GM21619 (cell line): ENCODE measurements around the gene PCSK4.
"Not testable (repeated sequence)": the region's sequence is repeated elsewhere in the genome, so short reads cannot be mapped to it uniquely, and the experiment has no call there.

Source experiments
- ATAC-seq: cut with Tn5 transposase; IDR thresholded peaks from one replicate; pipeline ENCODE4 v1.9.1; 2021; ENCODE audit not compliant: unreplicated experiment

Gene PCSK4

DNA sequence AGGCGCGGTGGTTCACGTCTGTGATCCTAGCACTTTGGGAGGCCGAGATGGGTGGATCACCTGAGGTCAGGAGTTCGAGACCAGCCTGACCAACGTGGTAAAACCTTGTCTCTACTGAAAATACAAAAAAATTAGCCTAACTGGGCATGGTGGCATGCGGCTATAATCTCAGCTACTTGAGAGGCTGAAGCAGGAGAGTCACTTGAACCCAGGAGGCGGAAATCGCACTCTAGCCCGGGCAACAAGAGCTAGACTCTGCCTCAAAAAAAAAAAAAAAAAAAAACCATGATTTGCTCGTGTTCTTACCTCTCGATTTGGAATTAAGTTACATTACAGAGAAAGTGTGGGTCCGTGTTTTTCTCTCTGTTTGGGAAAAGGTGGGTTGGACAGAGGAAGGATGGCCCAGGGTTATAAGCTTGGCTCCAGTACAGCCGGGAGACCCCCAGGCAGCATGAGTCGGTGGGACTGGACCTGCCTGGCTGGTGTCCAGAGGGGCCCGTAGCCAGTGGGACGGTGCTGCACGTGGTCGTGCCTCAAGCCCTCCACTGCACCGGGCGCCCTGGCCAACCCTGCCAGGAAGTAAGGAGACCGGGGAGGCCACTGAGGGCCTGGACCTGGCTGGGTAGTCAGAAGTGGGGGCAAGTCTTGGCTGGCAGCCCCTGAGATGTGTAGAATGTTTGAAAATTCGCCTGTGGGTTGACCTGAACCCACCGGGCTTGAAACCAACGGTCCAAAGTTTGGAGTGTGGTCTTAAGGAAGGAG, 48.3 kb downstream of the PCSK4 start:
- no peak for ATAC-seq

GRCh38 chr19:1441022-1441426, 49.1 kb downstream of the PCSK4 start:
- ATAC-seq, result no peak

DNA sequence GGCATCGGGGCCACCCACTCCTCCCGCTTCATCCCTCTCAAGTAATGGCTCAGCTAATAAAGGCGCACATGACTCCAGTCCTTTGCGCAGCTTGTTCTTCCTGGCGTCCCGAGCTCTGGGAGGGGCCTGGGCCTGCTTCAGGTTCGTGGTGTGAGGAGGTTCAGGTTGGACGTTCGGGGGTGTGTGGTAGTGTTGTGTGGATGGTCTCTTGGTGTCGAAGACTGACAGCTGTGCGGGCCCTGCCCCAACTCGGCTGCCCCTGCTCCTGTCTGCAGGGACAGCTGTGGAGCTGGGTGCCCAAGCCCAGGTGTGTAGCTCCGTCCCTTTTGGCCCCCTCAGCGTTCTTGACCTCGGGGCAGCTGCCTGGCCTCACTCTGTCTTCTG, 49.7 kb downstream of the PCSK4 start:
- no peak for ATAC-seq

- ATAC-seq, result not testable (repeated sequence)
These were observed 50.4 kb downstream of the PCSK4 start for GRCh38 chr19:1439525-1440417.

DNA sequence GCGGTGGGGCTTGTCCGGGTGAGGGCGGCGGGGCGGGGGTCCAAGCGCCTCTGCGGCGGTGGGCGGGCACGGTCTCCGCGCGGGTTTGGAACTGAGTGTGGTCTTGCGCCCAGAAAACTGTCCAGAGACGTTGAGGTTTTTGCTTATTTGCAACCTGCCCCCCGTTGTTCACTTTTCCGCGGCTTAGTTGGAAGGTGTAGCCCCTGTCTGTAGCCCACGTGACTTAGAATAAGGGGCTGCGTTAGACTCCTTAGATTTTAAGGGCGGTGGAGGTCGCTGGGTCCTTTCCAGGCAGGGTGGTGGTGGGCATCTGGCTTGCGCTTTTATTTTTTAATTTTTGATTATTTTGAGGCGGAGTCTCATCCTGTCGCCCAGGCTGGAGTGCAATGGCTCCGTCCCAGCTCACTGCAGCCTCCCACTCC, 51.2 kb downstream of the PCSK4 start:
- ATAC-seq, result no peak

- peak; percentile 71 for ATAC-seq
These were observed 51.9 kb downstream of the PCSK4 start, which contains the start of gene RPS15 for GRCh38 chr19:1438035-1438932. Gene RPS15 (plus strand): TSS chr19:1438396. CDS start chr19:1438426, 30 bp downstream.

DNA sequence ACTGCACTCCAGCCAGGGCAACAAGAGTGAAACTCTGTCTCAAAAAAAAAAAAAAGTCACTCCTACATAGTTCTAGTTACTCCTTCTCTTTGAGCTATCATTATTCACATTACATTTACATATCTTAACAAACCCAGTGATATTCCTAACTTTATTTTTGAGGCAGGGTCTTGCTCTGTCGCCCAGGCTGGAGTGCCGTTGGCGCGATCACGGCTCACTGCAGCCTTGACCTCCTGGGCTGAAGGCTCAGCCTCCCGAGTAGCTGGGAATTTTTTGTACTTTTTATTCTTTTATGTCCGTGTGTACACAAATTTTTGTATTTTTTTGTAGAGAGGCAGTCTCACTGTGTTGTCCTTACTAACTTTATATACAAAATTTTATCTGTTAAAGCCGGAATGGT, 52.5 kb downstream of the PCSK4 start:
- no peak for ATAC-seq

DNA sequence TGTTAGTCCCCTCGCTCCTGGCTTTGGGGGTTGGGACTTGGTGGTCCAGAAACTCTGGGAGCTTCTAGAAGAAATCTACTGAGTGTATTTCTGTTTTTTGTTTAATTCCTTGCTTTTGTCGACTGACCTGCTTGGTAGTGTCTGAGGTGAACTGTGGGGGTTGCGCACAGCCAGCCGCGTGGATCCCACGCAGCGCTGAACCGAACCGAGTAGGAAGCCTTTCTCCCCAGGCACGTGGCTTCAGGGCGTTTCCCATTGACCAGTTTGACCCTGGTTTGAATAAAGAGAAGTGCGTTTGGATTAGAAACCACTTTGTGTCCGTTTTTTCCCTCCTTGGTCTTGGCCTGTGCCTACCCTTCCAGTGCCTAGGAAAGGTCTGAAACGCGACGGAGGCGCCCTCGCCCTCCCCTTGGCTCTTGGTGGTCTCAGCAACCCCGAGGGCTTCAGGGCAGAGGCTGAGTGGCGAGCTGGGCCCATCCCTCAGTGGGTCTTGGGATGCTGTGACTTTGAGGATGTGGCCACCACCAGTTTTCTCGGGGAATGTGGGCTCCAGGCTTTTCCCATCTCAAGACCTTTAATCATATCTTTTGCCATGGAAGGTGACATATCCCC, 54.7 kb downstream of the PCSK4 start:
- no peak for ATAC-seq

DNA sequence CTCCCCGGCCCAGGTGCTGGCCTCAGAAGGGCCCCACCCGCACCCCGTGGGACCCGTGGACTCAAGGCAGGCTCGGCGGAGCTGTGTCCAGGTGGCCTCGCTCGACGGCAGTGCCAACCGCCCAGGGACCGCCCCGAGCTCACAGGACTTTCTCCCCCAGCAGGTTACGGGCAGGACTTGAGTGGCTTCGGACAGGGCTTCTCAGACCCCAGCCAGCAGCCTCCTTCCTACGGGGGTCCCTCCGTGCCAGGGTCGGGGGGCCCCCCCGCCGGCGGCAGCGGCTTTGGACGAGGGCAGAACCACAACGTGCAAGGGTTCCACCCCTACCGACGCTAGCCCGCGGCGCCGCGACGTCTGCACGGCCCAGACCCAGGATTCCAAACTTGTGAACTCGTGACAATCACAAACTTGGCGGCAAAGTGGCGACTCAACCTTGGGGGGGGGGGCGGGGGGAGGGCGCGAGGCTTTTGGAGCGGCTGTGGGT, 55.5 kb downstream of the PCSK4 start:
- ATAC-seq, result no peak

DNA sequence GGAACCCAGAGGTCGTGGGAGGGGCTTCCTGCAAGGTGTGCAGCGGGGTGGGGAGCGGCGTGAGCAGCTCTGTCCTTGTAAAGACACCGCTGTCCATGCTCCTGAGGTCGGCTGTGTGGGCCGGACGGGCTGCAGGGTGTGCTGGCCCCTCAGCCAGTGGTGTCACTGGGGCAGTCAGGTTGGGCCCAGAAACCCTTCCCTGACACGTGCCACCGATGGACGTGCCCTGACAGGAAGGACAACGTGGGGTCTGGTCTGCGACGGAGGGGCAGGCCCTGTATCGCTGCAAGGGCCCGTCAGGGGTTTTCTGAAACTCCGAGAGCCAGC, 56.1 kb downstream of the PCSK4 start:
- ATAC-seq, result no peak

- no peak for ATAC-seq
These were observed 56.8 kb downstream of the PCSK4 start for GRCh38 chr19:1433119-1434039.

DNA sequence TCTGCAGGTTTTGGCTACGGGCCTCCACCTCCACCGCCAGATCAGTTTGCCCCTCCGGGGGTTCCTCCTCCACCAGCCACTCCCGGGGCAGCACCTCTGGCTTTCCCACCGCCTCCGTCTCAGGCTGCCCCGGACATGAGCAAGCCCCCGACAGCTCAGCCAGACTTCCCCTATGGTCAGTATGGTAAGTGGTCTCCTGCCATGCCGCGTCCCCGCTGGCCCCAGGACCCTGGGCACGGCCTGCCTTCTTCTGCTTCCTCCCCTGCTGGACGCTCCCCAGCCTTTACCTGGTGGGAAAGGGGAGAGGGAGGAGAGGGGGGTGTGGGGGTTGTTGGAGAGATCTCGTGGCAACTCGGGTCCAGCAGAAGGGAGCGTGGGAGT, 57.7 kb downstream of the PCSK4 start:
- ATAC-seq, result no peak

DNA sequence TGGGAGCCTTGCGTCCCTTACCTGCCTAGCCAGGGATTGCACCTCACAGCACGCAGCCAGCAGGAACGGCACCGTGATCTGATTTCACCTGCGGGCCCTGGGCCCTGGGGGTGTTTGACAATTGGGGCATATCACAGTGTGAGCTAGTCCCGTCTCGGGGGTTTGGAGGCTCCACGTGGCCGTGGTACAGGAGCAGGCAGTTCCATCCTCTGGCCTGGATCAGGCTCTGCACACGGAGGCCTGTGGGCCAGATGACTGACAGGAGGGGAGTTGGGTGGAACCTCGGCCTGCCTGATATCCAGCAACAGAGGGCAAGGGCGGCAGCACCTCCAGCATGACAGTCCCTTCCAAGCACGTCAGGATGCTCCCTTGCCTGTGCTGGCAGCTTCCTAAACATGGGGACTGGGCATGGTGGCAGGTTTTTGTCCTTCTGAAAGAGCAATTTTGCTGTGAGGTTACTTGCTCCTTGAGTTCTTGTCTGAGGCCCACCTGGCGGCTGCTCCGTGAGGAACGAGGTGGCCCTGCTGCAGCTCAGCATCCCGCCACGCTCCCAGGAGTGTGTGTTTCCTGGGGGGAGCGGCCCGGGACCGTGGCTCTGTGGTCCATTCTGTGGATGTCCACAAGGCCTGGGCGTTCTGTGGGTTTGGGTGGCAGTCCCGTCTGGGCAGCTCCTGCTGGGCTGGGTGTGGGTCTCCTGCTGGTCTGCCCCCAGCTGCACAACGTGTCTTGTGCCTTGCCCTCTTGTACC, 58.2 kb downstream of the PCSK4 start:
- ATAC-seq, result no peak
